GM10266 (cell line): ENCODE results near the gene C16orf95.

Experiments used
- DNase-seq: peaks from one replicate; pipeline ENCODE4 v3.0.0; 2012; ENCODE audit errors: extremely low spot score
- TF ChIP-seq, protein P1 (sequence below): IDR thresholded peaks from 2 replicates; pipeline ENCODE4 v1.5.1; 2012; ENCODE audit warnings: mild to moderate bottlenecking, low read depth; ENCODE audit not compliant: control insufficient read depth, insufficient read depth; ENCODE audit errors: missing control alignments

Gene C16orf95

DNA sequence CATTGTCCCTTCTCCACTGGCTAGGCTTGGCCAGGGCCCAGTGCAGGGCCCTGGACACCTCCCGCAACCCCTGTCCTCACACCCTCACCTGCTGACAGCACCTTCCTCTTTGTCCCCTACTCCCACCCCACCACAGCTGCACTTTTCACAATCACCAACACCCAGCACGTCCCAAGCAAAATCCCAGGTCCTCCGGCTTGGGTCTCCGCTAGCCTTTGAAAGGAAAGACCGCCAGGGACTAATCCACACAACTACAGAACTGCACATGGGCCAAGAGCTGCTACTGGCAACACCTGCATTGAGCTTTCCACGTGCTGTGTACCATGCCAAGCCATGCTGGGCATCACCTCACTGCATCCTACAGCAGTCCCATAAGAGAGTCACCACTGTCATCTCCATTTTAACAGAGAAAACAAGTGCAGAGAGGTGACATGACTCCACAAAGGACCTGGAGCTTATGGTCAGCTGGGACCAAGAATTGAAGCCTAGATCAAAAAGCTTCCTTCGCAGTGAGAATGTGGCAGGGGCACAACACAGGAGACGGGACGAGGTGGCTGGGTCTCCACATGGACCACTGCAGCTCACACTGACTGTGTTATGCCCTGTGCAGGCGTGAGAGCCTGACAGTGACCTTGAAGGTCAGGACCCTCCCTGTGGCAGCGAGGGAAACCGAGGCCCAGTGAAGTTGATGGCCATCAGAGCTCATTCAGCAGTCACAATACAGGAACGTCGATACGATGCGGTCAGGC lies 43.8 kb upstream of the C16orf95 start:
- TF ChIP-seq, protein P1, sequence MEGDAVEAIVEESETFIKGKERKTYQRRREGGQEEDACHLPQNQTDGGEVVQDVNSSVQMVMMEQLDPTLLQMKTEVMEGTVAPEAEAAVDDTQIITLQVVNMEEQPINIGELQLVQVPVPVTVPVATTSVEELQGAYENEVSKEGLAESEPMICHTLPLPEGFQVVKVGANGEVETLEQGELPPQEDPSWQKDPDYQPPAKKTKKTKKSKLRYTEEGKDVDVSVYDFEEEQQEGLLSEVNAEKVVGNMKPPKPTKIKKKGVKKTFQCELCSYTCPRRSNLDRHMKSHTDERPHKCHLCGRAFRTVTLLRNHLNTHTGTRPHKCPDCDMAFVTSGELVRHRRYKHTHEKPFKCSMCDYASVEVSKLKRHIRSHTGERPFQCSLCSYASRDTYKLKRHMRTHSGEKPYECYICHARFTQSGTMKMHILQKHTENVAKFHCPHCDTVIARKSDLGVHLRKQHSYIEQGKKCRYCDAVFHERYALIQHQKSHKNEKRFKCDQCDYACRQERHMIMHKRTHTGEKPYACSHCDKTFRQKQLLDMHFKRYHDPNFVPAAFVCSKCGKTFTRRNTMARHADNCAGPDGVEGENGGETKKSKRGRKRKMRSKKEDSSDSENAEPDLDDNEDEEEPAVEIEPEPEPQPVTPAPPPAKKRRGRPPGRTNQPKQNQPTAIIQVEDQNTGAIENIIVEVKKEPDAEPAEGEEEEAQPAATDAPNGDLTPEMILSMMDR, result no peak
- no peak for DNase-seq

GRCh38 chr16:87359121-87359520 lies 41.9 kb upstream of the C16orf95 start:
- DNase-seq, result no peak
- TF ChIP-seq, protein P1, result no peak

DNA sequence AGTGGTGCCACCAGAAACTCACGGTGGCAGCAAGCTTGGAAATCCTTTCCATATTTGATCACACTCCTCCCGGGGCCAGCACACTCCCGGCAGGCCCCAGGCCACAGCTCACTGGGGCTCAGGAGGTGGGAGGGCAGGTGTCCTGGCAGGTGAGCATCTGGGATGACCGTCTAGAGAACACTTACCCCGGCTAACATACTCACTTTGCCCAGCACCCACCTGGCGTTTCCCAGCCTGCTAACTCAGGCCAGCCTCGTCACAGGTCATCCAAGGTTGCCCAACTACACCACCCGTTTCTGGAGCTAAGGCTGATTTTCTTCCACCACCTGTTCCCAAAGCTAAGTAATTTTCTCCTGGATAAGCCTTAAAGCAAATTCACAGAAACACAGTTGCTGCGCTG lies 41.5 kb upstream of the C16orf95 start:
- TF ChIP-seq, protein P1, result no peak
- no peak for DNase-seq

DNA sequence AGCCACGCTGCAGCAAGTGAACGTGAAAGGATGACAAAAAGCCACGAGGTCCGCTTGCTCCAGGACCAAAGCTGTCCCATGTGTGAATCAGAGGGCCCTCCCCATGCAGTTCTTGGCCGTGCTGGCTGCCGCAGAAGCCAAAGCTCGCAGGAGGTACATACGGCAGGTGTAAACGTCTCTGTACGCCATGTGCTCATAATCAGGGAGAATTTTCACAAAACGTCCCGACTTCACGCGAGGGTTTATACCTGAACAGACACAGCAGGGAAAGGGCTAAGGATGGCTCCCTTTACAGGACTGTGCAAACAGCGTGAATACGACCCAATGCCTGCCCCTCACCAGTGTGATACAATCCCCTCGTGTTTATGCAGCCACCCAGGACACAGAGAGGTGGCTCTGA lies 41.1 kb upstream of the C16orf95 start:
- TF ChIP-seq, protein P1, result no peak
- no peak for DNase-seq

DNA sequence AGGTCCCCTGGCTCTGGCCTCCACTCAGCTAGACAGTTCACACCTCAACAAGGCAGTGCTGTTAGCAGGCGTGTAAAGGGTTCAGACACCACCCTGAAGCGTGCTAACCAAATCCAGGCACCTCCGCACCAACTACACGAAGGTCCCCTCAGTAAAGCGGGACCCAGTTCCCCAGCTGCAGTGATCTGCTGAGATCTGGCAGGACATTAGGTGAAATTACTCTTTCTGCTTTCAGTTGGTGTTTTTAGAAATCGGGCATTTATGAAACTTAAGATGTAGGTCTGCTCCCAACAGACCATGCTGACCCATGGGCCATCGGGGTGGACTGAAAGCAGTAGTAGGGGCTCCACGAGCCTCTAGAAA lies 39.3 kb upstream of the C16orf95 start:
- DNase-seq, result no peak
- TF ChIP-seq, protein P1, result no peak

- TF ChIP-seq, protein P1, result no peak
Observed at GRCh38 chr16:87353613-87354012, 36.4 kb upstream of the C16orf95 start.

DNA sequence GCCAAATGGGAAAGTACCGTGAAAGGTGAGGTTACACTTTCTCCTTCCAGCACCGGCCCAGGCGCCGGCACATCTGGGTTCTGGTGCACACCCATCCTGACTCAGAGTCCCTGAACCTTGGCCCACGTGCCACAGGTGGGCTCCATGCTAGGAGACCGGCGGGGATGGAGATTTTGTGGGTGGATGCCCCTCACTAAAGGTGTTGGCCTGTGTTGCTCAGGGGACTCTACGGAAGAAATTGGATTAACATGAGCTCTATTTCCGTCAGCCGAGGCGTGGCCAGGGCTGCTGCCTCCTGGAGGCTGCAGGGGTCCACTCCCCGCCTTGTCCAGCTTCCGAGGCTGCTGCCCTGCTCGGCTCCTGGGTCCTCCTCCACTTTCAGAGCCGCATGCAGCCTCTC lies 35.6 kb upstream of the C16orf95 start:
- no peak for DNase-seq
- TF ChIP-seq, protein P1, result no peak

More at GRCh38 chr16:87353613-87354012, 36.4 kb upstream of the C16orf95 start:
- DNase-seq, result no peak
